Fibroblast of villous mesenchyme (primary cell): ENCODE measurements around the gene RABL2A. TPM values are rescaled to one million over a fixed set of nuclear protein-coding genes. Genes with fewer than 3 reads are reported as not detected.
"Not testable (repeated sequence)": the region's sequence is repeated elsewhere in the genome, so short reads cannot be mapped to it uniquely, and the experiment has no call there.

Experiments
- DNase-seq: peaks from one replicate; pipeline ENCODE4 v3.0.0-alpha.2; 2010; ENCODE audit warnings: low read depth
- H3K4me3 ChIP-seq: 2 replicates; pipeline ENCODE4 v1.5.1; 2011; ENCODE audit warnings: low read depth, mild to moderate bottlenecking, low read length
- small RNA-seq: library from RNA; depleted of rRNA; stranded (forward); fragments of <200 nt; gene quantifications from one replicate; pipeline ENCODE3, GENCODE V24; 2012
- total RNA-seq: library from RNA; depleted of rRNA; stranded (reverse); fragments of >200 nt; gene quantifications from 2 replicates; pipeline ENCODE4 v1.2.3, GENCODE V29; 2012
- TF ChIP-seq, protein P1 (sequence below): IDR thresholded peaks from 2 replicates; pipeline ENCODE4 v1.5.1; 2012; ENCODE audit warnings: low read depth, mild to moderate bottlenecking, low read length; ENCODE audit not compliant: insufficient read depth

RABL2A gene
- total RNA-seq, 1 donor = 7.8 TPM

DNA sequence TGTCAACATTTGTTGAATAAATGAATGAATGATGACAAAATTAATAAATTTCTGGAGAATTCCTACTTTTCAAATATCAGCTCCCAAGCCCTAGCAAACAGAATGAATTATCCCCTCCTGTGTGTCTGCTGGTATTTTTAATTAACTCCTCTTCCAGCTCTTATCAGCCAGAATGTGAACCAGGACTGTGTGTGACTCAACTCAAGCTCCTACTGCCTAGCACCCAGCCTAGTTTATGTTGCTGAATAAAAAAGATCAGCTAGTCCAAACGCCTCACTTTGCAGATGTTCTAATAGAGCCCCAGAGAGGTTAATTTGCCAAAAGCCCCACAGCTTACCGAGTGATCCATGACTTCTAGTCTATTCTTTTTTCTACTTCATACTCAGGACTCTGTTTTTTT, 50.3 kb downstream of the RABL2A start:
- TF ChIP-seq, protein P1, sequence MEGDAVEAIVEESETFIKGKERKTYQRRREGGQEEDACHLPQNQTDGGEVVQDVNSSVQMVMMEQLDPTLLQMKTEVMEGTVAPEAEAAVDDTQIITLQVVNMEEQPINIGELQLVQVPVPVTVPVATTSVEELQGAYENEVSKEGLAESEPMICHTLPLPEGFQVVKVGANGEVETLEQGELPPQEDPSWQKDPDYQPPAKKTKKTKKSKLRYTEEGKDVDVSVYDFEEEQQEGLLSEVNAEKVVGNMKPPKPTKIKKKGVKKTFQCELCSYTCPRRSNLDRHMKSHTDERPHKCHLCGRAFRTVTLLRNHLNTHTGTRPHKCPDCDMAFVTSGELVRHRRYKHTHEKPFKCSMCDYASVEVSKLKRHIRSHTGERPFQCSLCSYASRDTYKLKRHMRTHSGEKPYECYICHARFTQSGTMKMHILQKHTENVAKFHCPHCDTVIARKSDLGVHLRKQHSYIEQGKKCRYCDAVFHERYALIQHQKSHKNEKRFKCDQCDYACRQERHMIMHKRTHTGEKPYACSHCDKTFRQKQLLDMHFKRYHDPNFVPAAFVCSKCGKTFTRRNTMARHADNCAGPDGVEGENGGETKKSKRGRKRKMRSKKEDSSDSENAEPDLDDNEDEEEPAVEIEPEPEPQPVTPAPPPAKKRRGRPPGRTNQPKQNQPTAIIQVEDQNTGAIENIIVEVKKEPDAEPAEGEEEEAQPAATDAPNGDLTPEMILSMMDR = no peak
- no peak for DNase-seq
- H3K4me3 ChIP-seq = no peak overlapping the region

DNA sequence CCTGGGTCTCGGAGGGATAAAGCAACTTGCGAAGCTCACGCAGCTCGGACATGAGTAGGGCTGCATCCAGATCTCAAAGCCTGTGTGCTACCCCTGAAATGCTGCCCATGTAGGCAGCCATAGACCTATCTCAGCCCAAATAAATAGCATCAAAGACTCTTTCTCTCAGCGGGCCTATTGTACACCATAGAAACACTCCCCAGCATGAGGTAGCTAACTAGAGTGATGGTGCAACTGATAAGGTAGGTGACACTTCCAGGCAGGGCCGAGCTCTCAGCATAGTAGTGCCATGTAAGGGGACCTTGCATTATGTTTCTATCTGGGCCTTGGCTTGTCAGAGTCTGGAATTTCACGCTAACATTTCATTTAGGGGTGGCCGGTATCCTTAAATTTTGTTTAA, 52.4 kb downstream of the RABL2A start:
- H3K4me3 ChIP-seq = no peak overlapping the region
- TF ChIP-seq, protein P1 = no peak
- no peak for DNase-seq

DNA sequence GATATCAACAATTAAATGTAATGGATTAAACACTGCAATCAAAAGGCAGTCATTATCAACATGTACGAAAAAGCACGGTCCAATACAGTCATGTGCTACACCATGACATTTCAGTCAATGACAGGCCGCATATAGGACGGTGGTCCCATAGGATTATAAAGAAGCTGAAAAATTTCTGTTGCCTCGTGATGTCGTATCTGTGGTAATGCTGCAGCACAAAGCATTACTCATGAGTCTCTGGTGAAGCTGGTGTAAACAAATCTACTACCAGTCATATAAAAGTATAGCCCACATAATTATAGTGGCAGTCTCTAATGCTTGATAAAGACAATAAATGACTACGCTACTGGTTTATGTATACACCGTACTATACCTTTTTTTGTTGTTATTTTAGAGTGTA, 58.4 kb downstream of the RABL2A start:
- no peak overlapping the region for H3K4me3 ChIP-seq
- peak; percentile 31 for DNase-seq
- TF ChIP-seq, protein P1 = no peak

DNA sequence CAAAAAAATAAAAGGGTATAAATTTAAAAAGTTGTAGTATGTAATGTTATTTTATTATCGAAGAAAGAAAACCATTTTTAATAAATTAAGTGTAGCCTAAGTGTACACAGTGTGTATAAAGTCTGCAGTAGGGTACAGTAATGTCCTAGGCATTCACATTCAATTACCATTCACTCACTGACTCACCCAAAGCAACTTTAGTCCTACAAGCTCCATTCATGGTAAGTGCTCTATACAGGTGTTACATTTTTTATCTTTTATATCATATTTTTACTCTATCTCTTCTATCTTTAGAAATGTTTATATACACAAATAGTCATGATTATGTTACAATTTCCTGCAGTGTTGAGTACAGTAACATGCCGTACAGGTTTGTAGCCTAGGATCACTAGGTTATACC, 59.5 kb downstream of the RABL2A start:
- TF ChIP-seq, protein P1 = no peak
- no peak overlapping the region for H3K4me3 ChIP-seq
- no peak for DNase-seq

DNA sequence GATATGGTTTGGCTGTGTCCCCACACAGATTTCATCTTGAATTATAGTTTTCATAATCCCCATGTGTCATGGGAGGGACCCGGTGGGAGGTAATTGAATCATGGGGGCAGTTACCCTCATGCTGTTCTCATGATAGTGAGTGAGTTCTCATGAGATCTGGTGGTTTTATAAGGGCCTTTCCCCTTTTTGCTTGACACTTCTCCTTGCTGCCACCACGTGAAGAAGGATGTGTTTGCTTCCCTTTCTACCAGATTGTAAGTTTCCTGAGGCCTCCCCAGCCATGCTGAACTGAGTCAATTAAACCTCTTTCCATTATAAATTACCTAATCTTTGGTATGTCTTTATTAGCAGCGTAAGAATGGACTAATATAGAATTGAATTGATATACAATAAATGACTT, 63.8 kb downstream of the RABL2A start:
- not testable (repeated sequence) for H3K4me3 ChIP-seq, DNase-seq

Small RNA genes lying within 50 kb of the gene (small RNA-seq; reads per million reads assigned to genes)
- gene MIR1302-3 = 0.56 reads per million
- gene RNU6-744P = not detected

Other genes starting within 250 kb of the RABL2A start
- 22.9 and 29.4 TPM in 2 replicates for gene ZNG1B, start 189.6 kb upstream of the RABL2A start, total RNA-seq
- gene FOXD4L1, start 128.6 kb upstream of the RABL2A start, total RNA-seq = under 0.01 TPM in 1 of 2 replicates, not detected in the other
- gene SLC35F5, start 129.4 kb downstream of the RABL2A start, total RNA-seq = 186 and 312 TPM in 2 replicates